Skeletal muscle cell (primary cell): ENCODE data around the gene EPDR1.
A peak's percentile ranks its signal among the peaks of the same experiment; 100 is the strongest.

ENCODE experiments used
- DNase-seq: peaks from one replicate; pipeline ENCODE4 v3.0.0-alpha.2; 2010; ENCODE audit warnings: low read depth
- H3K4me3 ChIP-seq: 2 replicates; pipeline ENCODE4 v1.5.1; 2011; ENCODE audit warnings: low read depth, mild to moderate bottlenecking, control low read depth, low read length, moderate library complexity

EPDR1 gene

DNA sequence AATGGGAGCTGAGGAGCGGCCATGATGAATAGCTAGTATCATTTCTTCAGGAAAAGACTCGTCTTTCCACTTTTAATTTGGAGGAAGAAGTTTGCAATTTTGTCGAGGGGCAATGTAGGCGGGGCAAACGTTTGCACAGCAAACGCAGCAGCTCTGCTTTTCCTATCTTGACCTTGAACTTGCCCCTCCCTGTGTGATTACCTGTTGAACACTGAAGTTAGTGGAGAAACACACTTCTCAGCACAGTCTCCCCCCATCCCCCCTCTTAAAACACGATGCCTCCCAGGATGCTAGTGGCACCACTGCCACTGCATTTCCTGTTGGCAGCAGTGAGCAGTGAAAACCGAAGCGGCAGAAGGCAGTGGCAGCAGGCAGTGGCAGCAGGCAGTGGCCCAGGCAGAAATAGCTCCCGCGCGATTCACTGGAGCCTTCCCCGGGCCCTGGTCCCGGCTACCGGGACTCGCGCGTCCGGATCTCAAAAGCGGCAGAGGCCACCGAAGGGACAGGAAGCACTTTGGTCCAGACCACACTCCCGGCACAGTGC, at the start of gene EPDR1:
Gene EPDR1 (plus strand): TSS at position 336 of the 544 bp plus-strand sequence. CDS start 300 bp downstream, outside the sequence.
- DNase-seq = no peak
- H3K4me3 ChIP-seq = peak within 1 kb of the TSS; percentile 49

DNA sequence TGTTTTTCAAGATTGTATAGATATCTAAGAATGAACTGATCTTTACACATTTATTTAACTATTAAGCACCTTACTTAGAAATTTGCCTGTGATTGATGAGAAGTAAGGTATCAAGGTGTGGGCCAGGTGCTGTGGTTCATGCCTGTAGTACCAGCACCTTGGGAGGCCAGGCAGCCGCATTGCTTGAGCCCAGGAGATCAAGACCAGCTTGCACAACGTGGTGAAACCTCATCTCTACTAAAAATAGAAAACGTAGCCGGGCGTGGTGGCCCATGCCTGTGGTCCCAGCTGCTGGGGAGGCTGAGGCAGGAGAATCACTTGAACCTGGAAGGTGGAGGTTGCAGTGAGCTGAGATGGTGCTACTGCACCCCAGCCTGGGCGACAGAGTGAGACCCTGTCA, 38.4 kb upstream of the EPDR1 start:
- no peak for DNase-seq
- no peak overlapping the region for H3K4me3 ChIP-seq

DNA sequence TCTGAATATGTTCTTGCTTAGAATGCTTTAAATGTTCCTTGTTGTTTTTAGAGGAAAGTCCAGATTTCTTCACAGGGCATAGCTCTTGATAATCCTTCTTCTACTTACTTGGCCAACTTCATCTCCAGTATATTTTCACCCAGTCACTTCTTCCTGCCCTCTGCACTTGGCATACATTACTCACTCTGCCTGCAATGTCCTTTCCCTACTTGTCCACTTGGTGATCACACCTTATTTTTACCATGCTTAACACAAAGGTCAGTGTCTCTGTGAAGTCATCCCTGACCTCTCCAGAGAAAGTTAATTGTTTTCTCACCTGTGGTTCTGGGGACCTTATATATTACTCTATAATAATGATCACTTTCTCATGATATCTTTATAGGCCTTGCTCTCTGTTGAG, 27.1 kb upstream of the EPDR1 start:
- no peak for DNase-seq
- H3K4me3 ChIP-seq = no peak overlapping the region

GRCh38 chr7:37894671-37895070, 25.8 kb upstream of the EPDR1 start:
- DNase-seq = no peak
- no peak overlapping the region for H3K4me3 ChIP-seq

- H3K4me3 ChIP-seq = no peak overlapping the region
- no peak for DNase-seq
These were observed 20.7 kb upstream of the EPDR1 start for GRCh38 chr7:37899712-37900247.

- no peak for DNase-seq
- no peak overlapping the region for H3K4me3 ChIP-seq
These were observed 19.1 kb upstream of the EPDR1 start for GRCh38 chr7:37901236-37901827.

DNA sequence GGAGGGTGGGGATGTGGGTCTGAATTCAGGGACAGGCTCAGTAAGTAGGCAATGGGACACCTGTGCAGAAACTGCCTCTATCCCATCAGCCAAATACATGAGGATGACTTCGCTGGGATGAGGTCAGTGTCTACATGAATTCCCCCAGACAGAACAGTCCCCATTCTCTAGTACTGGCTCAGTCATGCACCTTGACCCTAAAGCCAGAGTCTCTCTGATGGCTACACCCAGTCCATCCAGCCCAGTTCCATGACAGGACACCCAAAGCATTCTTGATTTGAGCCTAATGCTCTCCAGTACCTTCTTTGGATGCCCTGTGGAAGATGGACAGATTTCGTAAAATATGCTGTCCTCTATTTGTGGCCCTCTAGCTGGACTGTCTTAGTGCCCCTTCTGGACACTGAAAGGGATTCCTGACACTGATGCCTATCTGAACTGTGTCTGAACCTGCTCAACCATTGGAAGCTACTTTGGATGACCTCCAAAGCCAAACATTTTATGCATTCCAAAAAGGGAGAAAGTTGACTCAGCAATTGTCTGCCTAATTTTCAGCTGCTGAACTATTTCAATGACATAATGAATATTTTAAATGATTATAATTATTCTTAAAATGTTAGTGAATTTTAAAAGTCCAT, 18.4 kb upstream of the EPDR1 start:
- DNase-seq = no peak
- H3K4me3 ChIP-seq = no peak overlapping the region

DNA sequence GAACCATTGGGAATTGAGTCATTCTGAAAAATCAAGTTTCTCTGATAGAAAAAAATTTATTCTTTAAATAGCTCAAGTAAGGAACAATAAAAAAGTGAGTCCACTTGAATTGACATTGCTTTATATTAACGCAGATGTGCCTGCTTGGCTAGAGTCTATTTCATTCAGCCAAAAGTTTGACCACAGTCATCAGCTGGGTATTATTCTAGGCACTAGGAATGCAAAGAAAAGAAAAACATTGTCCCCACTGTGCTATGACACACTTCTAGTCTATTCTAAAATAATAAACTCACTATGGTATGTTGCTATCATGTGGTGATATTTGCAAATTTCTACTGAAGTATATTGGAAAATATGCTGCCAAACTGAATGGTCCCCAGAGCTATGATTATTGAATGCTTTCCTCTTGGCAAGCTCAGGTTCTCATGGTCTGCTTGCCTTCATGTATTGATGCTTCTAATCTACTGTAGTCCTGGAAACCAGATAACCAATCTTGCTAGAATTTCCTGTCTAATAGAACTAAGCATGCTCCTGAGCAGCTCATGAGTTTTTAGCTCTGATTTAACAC, 12.1 kb upstream of the EPDR1 start:
- peak; percentile 22 for DNase-seq
- H3K4me3 ChIP-seq = no peak overlapping the region

GRCh38 chr7:37912756-37913155, 7.7 kb upstream of the EPDR1 start:
- no peak overlapping the region for H3K4me3 ChIP-seq

DNA sequence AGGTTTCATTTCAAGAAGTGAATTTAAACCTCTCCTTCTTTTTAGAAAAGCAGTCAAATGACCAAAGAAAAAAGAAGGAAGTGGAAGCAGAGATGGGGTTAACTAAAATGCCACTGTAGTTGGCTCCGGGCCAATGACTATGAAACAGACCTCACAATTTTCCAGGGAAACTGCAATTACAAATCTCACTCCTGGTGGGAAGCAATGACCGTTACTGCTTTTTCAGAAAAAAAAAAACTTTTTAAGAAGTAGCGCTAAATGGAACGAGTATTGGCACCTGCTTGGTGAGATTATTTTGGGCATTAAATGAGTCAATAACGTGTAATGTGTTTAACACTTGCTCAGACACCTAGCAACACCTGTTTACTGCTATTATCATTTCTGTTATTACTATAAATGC, 5.0 kb upstream of the EPDR1 start:
- H3K4me3 ChIP-seq = no peak overlapping the region
- no peak for DNase-seq

More at GRCh38 chr7:37912756-37913155, 7.7 kb upstream of the EPDR1 start:
- no peak for DNase-seq

- H3K4me3 ChIP-seq = peak overlapping the region; percentile 41
- DNase-seq = no peak
These were observed 4.3 kb upstream of the EPDR1 start for GRCh38 chr7:37916017-37916672.

GRCh38 chr7:37916673-37917660, 3.5 kb upstream of the EPDR1 start, which contains the start of gene SFRP4:
Gene SFRP4, minus strand, starts transcription at chr7:37916817. Its CDS starts 280 bp downstream, at chr7:37916537.
- peak within 1 kb of the TSS; percentile 41 for H3K4me3 ChIP-seq
- no peak for DNase-seq

- no peak for DNase-seq
- no peak overlapping the region for H3K4me3 ChIP-seq
These were observed 1.9 kb upstream of the EPDR1 start for GRCh38 chr7:37918526-37918925.

DNA sequence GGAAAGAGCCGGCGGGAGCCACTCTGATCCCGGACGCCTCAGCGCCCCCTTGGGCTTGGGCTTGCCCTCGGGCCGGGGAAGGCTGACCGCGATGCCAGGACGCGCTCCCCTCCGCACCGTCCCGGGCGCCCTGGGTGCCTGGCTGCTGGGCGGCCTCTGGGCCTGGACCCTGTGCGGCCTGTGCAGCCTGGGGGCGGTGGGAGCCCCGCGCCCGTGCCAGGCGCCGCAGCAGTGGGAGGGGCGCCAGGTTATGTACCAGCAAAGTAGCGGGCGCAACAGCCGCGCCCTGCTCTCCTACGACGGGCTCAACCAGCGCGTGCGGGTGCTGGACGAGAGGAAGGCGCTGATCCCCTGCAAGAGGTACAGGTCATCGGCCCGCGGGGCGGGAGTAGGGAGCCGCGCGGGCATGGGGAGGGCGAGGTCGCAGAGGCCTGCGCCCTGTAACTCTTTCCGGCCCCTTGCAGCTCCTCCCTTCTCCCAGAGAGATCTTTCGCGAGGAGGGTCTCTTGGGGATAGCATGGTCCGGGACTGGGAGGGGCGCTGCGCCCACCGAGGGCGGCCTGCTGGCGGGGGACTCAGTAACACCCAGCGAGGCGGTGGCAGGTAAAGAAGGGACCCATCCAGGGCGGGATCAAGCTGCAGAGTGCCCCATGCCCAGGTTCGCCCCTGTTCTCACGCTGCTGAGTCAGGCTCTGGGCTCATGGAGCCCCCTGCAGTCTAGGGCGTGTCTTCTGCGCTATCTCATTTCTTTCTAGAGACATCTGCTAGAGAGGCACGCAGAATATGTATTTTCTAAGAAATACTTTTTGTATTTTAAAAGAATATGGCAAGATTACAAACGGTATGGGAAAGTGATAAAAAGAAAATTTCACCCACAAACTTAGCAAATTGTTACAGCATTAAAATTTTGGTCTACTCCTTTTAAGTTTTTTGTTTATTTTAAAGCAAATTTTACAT, 687 bp downstream of the EPDR1 start:
- DNase-seq = no peak
- H3K4me3 ChIP-seq = peak overlapping the region; percentile 49

DNA sequence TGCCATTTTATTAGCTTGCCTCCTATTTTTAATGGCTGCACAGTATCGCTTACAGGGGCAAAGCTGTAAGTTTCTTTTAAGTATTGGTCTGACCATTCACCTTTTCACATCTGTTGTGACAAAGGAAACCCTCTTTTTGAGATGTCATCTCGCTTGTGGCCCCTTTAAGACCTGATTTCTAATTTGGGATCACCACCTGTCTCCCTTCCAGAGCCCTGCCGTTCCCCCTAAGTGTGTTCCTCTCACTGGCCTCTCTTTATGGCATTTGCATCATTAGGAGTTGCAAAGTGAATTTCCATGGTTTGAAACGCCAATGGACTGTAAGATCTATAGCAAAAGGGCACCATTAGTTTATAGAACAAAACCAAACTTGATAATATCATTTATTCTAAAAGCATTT, 1.4 kb downstream of the EPDR1 start:
- no peak for DNase-seq
- H3K4me3 ChIP-seq = no peak overlapping the region

DNA sequence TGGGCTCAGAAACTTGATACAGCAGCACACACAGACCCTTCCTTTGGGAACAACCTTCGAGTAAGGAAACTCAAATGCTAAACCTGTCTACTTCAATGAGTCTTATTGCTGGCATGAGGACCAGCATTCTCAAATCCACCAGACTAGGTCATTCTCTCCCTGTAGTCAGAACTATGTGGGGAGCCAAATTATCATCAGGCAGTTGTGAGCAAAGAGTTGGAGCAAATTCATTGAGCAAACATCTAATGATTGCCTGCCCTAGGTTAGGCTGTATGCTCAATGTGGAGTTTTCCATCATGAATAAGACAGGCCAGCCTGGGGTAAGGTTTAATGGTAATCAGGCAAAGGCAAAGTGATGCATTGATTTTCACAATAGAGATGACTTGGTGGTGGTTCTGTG, 3.6 kb downstream of the EPDR1 start:
- no peak for DNase-seq
- no peak overlapping the region for H3K4me3 ChIP-seq

DNA sequence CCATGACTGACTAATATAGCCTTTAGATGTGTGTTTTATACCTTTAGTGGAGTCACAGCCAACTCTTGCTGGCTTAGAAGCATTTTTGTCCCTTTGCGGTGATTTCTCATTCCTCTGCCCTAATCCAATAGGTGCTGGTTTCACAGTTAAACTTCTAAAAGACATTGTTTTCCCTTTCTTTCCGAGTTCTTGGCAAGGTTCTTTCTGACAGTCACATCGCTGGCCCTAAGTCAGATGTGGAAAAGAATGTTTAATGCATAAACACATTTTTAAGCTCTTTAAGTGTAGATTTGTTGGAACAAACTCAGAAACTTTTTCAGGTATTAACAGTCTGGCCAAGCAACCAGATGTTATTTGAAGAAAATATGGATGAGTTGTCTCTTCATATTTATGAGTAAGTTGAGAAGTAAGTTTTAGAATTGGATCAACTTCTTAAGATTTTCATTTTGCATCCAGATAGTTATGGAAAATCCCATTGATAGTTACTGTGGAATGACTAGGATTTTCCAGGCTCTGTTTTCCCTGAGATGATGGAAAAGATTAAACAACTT, 4.1 kb downstream of the EPDR1 start:
- H3K4me3 ChIP-seq = no peak overlapping the region
- DNase-seq = no peak
